ENCODE measurements around the gene KLHDC8A. TPM values are rescaled to one million over a fixed set of nuclear protein-coding genes. Genes with fewer than 3 reads are reported as not detected.

The KLHDC8A gene
- total RNA-seq, 4 donors from 2014 or later, result not detected

DNA sequence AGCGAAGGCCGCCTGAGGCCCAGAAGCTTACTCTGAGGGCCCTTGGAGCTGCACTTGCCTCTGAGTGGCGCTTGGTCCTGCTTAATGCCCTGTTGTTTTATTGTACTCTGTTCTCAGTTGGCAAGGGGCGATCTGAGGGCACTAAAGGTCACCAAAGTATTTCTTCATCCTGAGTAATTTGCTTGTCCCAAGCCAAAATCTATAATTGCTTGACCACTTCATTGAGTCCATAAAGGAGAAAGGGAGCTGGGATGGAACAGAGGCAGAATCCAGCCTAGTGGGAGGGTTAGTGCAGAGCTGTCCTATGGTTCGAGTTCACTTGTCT lies 34.8 kb downstream of the KLHDC8A start:
- H3K27me3 ChIP-seq, result no peaks in the 10 kb centered on the region
- H3K9me3 ChIP-seq, result no peaks in the 10 kb centered on the region
- H3K36me3 ChIP-seq, result no peaks in the 10 kb centered on the region
- DNase-seq, result no peak
- intact Hi-C loops (cut with DNase I; ENCODE audit: low total_unique reads), result no loop called here
- H3K27ac ChIP-seq, result peak overlapping the region; percentile 80 to 93 (median 88)
- TF ChIP-seq POLR2A (IDR thresholded peaks at IDR 0.05), result no peak
- TF ChIP-seq, protein P1, sequence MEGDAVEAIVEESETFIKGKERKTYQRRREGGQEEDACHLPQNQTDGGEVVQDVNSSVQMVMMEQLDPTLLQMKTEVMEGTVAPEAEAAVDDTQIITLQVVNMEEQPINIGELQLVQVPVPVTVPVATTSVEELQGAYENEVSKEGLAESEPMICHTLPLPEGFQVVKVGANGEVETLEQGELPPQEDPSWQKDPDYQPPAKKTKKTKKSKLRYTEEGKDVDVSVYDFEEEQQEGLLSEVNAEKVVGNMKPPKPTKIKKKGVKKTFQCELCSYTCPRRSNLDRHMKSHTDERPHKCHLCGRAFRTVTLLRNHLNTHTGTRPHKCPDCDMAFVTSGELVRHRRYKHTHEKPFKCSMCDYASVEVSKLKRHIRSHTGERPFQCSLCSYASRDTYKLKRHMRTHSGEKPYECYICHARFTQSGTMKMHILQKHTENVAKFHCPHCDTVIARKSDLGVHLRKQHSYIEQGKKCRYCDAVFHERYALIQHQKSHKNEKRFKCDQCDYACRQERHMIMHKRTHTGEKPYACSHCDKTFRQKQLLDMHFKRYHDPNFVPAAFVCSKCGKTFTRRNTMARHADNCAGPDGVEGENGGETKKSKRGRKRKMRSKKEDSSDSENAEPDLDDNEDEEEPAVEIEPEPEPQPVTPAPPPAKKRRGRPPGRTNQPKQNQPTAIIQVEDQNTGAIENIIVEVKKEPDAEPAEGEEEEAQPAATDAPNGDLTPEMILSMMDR (IDR thresholded peaks at IDR 0.05 in 4 of 5, conservative IDR thresholded peaks at IDR 0.05 in 1 of 5), result no peak
- H3K4me1 ChIP-seq, result peaks cover 35 to 39% of the 10 kb centered on the region in 2 donors
- ATAC-seq, result peak in 1 of 2 donors; percentile 6
- in situ Hi-C loops (cut with MboI; ENCODE audit: low sequenced_read_pairs in 4 of 4), result loop anchor here in 1 of 4 donors (5.0 kb wide), 1 partner anchor 45 kb away; no protein-coding TSS in a partner anchor
- H3K4me3 ChIP-seq, result peak overlapping the region; percentile 77 to 98 (median 92)

DNA sequence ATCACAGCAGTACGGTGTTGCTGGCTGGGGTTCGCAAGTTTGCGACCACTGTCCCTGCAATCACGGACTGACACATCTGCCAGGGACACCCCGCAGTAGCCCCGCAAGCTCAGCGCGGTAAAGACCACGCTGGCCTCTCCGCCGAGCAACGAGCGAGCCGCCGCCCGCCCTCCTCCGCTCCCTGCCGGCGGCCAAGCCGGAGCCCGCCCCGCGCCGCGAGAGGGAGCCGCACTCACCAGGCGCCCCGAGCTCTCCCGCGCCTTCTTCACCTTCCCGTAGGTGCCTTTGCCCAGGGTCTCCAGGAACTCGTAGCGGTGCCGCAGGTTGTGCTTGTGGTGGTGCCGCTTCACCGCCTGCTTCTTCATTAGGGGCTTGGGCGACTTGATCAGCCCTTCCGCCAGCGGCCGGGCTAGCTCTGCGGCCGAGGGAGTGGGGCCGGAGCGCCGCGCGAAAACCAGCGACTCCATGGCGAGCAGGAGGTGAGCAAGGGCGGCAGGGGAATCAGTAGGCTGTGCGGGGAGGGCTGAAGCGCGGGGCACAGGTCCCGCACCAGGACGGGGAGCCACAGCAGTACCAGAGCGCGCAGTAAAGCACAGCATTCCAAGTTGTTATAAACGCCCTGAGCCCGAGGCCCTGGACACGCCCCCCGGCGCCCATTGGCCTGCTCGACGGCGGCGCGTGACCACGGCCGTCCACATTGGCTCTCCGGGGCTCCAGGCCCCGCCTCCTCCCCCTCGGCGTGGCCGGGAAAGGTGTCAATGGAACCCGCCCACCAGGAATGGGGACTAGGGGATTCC lies 35.4 kb downstream of the KLHDC8A start, which contains the start of gene NUAK2:
NUAK2 (minus strand) TSS at position 584 of the 797 bp plus-strand sequence; CDS start at position 467, 117 bp downstream.
- no peaks in the 10 kb centered on the region for H3K9me3 ChIP-seq
- H3K36me3 ChIP-seq, result no peaks in the 10 kb centered on the region
- H3K4me1 ChIP-seq, result peaks cover 41 to 45% of the 10 kb centered on the region in 2 donors
- intact Hi-C loops (cut with DNase I; ENCODE audit: low total_unique reads), result no loop called here
- ATAC-seq (peak; percentile 76 to 84), DNase-seq (peak; percentile 83 to 89)
- peak within 1 kb of the TSS; percentile 77 to 98 (median 92) for H3K4me3 ChIP-seq
- in situ Hi-C loops (cut with MboI; ENCODE audit: low sequenced_read_pairs in 4 of 4), result loop anchor here in 1 of 4 donors (5.0 kb wide), 1 partner anchor 44 kb away; no protein-coding TSS in a partner anchor
- TF ChIP-seq, protein P1 (IDR thresholded peaks at IDR 0.05 in 4 of 5, conservative IDR thresholded peaks at IDR 0.05 in 1 of 5), result peak in 3 of 5 experiments; percentile 10 to 47 (median 28)
- peak; percentile 64 to 87 for TF ChIP-seq POLR2A (IDR thresholded peaks at IDR 0.05)
- H3K27ac ChIP-seq, result peak within 1 kb of the TSS; percentile 80 to 93 (median 88)
- H3K27me3 ChIP-seq, result no peaks in the 10 kb centered on the region

DNA sequence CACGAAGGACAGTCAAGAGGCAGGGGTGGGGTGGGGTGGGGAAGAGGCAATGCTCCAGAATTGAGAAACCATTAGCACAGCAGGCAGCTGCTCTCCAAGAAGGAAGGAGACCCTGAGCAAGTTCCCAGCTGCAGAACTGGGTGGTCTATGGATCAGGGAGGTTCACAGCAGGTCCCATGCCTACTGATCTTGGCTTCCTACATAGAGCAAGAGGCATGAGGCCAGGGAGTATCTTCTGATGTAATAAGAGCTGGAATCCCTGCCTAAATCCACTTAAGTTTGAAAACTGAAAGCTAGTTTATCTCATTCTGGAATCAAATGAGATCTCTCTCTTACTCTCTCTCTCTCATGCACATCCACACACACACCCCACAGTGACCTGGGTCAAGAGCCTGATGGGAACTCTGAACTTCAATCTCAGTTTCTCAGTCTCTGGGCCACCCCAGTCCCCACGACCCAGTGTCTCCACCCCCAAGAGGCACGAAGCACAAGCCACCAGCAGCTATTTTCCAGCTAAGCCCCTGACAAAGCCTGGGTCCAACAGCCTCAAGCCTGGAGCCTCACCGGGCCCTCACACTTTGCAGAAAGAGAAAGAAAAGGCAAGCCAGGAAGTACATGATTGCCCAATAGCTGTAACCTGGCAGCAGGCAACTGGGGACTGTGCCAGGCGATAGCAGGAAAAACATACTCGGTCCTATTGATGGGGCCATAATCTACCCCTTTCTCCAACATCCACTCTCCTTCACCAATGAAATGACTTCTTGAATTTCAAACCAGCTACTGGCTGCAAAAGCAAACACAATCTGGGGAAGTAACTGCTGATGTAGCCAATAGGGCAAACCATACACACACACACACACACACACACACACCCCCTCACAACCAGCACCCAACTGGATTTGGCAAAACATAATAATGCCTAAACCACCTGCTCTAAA lies 37.4 kb downstream of the KLHDC8A start:
- in situ Hi-C loops (cut with MboI; ENCODE audit: low sequenced_read_pairs in 4 of 4), result loop anchor here in 2 of 4 donors (5.0 kb wide), 2 partner anchors 37 to 42 kb away; no protein-coding TSS in a partner anchor
- H3K27ac ChIP-seq, result peak overlapping the region in 1 of 4 donors; percentile 32
- ATAC-seq, result peak; percentile 27 to 38

More for the DNA sequence above, 37.4 kb downstream of the KLHDC8A start:
- Histone ChIP-seq H3K4me3 (no peak overlapping the region), H3K27me3 (no peaks in the 10 kb centered on the region), H3K4me1 (peaks cover 47 to 54% of the 10 kb centered on the region in 2 donors), H3K36me3 (no peaks in the 10 kb centered on the region), H3K9me3 (no peaks in the 10 kb centered on the region)
- peak; percentile 35 to 78 for DNase-seq
- intact Hi-C loops (cut with DNase I; ENCODE audit: low total_unique reads), result no loop called here
- TF ChIP-seq, protein P1 (IDR thresholded peaks at IDR 0.05 in 4 of 5, conservative IDR thresholded peaks at IDR 0.05 in 1 of 5), result no peak
- no peak for TF ChIP-seq POLR2A (IDR thresholded peaks at IDR 0.05)

Measured in gastrocnemius medialis (tissue), 4 donors.